GM20431 (cell line): Measurements from ENCODE around the gene PCSK5.
"Not testable (repeated sequence)": the region's sequence is repeated elsewhere in the genome, so short reads cannot be mapped to it uniquely, and the experiment has no call there.

Source experiments
- in situ Hi-C: fragments of 300-500 bp; cut with MseI, MboI; formaldehyde crosslinking; loops from one replicate; pipeline ENCODE4 v1.15.0; 2020; ENCODE audit warnings: low sequenced_read_pairs; ENCODE audit not compliant: unreplicated experiment

PCSK5 gene

DNA sequence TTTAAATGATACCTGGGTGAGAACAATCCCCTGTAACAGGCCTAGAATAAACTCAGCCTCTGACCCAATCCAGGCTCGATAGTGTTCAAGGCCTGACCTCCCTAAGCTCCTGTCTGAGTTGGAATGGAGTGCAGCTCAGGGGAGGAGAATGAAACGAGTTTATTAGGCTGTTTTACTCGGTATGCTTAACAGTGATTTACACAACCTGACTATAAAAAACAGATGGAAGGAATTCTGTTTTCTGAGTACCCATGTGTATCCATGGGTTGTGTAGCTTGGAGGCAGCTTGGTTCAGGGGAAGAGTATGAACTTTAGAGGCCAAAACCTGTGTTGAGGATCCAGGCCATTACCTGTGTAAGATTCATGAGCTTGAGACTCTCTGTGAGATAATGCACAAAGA, 67.8 kb downstream of the PCSK5 start:
- in situ Hi-C loops, result no loop called here

DNA sequence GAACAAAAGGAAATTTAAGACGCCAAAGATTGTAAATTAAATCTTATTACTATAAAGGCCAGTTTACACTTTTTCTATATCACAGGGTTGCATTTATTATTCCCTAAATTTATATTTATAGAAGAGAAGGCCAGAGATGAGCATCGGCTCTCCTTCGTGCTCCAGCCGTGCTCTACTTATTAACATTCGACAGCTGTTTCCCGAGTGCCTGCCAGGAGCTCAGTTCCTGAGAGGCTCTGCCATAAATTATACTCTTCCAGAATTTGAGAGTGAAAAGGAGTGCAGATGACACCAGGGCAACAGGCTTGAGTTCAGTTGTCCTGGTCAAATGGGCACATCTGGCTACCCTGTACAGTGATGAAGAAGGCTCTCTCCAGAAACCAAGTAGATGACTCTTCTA, 70.1 kb downstream of the PCSK5 start:
- in situ Hi-C loops, result no loop called here

DNA sequence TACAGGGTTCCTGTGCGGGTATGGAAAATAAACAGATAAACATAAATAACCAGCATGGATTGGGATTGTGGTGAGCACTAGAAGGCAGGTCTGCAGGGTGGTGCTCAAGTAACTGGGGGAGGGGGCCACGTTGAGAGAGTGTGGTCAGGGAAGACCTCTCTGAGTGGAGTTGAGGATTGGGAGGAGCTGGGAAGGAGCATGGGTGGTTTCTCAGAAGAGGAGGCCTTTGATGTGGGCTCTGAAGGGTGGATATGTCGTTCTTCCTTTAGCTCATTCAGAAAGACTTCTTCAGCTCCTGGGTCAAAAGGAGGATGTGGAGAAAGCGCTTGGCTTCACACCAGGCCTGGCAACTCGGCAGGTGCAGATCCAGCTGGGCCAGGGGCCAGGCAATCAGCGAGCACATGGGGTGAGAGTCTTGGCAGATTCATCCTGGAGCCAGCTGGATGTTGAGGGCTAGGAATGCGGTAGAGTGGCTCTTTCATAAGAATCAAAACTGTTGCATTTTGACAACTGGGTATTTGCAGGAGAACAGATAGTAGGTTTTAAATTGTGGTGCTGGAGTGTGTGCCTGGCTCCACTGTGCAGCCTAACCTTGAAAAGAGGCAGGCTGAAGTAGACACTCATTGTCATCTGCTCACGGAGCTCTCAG, 71.7 kb downstream of the PCSK5 start:
- in situ Hi-C loops, result no loop called here

DNA sequence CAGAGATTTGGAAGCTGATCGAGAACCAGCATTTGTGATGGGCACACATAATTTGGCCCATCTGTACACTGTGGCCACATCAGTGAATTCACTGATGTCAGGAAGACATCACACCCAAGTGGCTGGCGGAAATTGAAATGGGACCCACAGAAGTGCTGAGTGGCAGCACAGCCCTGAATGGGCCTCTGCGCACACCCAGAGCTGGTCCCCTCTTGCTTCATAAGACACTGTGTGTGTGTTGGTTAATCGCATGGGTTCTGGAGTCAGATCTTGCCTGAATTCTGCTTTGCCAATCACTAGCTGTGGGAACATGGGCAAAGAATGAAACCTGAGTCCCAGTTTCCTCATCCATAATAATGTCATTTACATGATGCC, 72.2 kb downstream of the PCSK5 start:
- in situ Hi-C loops, result no loop called here

DNA sequence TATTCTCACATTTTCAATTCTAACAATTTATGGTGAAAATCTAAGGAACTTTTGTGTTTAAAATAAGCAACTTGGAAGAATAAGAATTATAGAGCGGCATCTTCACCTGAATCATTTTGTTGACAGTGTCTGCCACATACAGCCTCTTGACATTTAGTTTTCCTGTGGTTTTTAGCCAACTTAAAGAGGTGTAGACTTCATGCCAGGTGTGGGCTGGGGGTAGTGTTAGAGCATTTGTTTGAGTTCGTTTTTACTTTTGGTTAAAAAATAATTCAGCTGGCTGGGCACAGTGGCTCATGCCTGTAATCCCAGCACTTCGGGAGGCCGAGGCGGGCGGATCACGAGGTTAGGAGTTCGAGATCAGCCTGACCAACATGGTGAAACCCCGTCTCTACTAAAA, 72.8 kb downstream of the PCSK5 start:
- in situ Hi-C loops, result not testable (repeated sequence)

DNA sequence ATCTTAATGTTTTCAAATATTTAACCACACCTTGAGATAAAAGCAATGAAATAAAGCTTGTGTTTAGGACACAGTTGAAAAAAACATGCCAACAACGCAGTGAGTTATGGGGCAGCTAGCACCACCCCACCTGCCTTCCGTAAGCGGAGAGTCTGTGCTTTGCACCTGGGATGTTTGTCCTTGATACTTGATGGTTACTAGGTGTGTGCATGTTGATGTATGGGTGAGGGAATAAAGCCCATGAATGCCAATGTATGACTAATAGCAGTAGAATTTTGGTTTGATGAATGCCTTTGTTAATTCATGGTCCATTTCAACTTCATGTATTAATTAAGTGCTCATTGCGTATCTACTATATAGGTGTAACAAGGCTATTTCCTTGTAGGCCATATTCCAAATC, 74.0 kb downstream of the PCSK5 start:
- in situ Hi-C loops, result no loop called here

DNA sequence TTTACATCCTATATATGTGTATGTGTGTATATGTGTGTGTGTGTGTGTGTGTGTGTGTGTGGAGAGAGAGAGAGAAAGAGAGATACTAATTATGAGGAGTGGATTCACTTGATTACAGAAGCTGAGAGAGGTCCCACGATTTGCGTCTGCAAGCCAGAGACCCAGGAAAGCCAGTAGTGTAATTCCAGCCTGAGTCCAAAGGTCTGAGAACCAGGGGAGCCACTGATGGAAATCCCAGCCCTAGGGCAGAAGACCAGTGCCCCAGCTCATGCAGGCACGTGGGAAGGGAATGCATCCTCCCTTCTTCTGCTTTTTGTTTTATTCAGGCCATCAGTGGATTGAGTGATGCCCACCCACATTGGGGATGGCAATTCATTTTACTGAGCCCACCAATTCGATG, 74.8 kb downstream of the PCSK5 start:
- in situ Hi-C loops, result no loop called here

DNA sequence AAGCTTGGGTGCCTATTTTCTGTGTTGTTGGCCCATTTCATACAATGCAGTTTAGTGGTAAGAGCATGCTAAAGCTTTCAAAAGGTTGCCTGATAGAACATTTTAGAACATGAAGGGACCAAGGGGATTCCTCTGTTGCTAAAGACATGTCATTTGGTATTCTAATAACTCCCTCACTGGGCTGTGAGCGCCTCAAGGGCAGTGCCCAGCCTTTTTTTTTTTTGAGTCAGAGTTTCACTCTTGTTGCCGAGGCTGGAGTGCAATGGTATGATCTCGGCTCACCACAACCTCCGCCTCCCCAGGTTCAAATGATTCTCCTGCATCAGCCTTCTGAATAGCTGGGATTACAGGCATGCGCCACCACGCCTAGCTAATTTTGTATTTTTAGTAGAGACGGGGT, 77.1 kb downstream of the PCSK5 start:
- in situ Hi-C loops, result no loop called here

DNA sequence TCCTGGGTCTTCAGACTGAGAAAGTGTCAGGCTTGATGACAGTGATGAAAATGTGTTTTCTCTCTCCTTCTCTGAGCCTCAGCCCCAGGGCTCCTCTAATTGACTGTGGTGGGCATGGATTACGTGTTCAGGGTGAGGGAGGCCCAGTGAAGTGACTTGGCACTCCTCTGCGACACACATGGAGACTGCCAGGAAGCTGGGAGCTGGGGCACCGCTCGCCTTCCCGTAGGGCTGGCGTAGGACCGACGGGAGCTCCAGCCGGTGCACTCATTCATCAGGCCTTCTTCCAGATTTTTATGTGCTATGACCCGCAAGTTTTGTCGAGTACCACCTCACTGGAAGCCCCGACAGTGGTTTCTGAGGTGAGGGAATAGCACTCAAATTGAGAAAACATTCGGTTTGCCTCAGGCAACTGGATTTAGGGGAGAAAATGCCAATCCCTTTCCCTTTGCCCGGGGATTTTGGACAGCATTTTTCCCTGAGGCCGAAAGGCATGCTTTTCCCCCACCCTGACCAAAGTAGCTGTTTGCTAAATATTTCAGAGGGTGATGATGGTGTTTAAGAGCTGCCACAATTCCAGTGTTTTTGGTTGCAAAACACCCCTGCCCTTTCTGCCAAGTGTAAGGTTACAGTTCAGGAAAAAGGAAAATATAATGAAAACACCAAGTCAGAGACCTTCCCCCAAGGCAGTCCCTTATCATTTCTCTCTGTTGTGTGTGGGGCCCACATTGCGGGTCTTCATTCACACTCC, 83.7 kb downstream of the PCSK5 start:
- in situ Hi-C loops, result no loop called here

DNA sequence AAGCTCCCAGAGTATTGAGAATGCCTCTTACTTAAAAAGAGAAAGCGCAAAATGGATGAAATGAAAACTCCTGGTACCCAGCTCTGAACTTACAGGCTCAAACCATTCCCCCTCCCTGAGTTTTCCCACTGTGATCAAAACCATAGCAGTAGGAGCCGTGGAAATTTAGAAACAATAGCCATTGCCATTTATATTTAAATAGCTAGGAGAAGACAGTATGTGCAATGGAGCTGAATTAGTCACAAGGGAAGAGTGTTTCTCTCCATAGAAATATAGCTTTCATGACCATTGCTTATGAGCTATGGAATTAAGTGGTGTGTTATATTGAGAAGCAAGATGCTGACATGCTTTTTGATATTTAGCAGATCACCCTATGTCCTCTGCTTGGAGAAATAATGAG, 84.6 kb downstream of the PCSK5 start:
- in situ Hi-C loops, result no loop called here

DNA sequence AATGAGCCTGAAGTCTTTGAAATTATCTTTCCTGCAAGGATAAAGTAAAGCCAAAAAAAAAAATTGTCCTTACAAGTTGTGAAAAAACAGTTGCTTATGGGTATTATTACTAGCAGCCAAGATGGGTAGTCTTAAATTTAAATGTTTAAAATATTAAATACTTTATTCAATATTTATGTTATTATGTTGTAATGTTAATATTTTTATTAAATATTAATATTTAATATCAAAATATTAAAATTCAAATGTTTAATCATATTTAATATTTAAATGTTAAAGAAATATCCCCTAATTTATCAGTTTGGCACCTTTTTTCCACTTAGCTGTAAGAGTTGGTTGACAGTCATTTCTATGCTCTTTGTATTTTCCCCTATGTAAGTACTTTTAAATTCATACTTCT, 86.1 kb downstream of the PCSK5 start:
- in situ Hi-C loops, result no loop called here

DNA sequence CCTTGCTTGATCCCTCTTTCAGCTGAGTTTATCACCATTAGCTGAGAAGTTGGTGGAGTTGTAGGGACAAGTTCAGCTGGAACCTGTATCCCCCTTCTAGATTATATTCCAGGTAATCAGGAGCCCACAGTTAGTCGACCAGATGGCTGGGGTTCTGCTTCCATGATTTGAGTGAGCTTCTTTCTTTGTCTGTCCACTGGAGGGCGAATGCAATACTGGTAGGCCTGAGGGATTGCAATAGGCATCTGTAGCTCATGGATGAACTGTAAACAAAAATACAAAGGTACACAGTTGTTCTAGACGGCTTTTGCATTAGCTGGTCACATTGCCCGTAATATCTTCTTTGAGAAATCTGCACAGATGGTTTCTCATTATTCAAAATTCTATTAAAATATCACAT, 88.9 kb downstream of the PCSK5 start:
- in situ Hi-C loops, result no loop called here

DNA sequence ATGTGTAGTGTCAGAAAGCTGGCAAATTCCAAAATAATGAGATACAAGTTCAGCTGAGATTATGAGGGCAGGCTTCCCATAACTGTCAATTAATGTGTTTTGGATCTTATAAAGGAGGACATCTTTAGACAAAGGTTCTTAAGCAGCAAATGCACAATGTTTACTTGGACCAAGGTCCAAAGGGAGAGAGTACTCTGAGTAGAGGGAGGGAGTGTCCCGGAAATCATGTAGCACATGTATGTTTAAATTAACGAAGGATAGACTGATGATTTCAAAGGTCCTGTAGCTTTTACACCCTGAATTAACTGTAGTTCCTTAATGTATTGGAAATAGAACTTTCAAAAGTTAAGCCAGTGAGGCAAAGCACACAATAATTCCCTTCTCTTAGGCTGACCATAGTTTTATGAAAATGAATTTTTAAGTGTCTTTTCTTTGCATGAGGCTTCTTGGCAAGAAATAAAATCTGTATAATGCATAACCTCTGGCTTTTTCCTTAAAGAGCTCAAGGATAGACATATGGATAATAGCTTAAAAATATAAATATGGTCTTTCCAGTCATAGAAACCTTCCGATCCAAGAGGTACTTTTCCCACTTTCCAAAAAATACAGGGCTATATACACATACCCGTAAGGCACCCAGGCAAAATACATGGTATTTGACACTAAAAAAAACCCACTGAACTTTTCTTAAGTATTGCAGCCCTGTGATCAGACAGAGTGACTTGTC, 93.0 kb downstream of the PCSK5 start:
- in situ Hi-C loops, result no loop called here

DNA sequence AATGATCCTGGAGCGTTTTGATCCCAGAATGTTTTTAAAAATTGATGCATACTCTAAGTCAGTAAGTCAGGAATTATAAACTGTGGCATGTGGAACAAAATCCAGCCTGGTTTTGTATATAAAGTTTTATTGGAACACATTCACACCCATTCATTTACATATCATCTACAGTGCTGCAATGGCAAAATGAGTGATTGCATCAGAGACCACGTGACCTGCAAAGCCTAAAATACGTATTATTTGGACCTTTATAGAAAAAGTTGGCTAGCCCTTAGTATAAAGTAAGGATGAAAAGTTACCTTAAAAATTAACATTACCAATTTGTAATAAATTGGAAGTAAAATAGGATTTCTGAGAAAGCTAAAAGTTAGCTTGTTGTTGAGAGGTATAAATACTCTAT, 95.0 kb downstream of the PCSK5 start:
- in situ Hi-C loops, result no loop called here

DNA sequence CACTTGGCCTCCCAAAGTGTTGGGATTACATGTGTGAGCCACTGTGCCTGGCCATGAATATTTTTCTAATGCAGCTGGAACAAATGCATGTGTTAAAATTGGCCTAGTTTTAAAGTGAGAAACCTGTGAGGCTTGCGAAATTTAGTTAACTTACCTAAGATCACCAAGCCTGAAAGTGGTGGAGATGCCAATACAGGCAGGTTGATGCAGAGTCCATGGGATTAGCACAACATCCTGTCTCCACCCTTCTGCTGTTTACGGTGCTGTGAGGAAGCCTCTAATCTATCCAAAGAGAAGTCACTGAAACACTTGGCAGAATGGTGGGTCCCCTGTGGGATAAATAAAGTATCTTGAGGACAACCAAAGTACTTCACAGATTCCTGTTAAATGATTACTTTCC, 98.2 kb downstream of the PCSK5 start:
- in situ Hi-C loops, result no loop called here

DNA sequence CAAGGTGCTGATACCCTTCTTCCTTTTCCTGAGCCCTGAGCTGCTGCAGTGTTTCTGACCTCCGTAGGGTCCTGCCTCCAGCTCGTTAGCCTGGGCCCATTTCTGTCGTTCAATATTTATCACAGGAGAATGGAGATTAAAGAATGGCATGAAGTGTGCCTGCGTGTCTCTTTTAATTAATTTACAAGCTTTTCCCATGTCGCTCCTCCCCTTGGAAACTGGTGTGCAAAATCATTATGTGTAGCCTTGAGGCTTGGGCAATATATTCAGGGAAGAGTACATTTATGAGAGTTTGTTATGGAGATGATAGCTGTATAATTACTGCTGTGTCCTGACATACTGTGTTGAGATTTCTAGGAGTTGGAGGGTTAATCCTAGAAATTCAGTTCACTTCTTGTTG, 99.7 kb downstream of the PCSK5 start:
- in situ Hi-C loops, result no loop called here

DNA sequence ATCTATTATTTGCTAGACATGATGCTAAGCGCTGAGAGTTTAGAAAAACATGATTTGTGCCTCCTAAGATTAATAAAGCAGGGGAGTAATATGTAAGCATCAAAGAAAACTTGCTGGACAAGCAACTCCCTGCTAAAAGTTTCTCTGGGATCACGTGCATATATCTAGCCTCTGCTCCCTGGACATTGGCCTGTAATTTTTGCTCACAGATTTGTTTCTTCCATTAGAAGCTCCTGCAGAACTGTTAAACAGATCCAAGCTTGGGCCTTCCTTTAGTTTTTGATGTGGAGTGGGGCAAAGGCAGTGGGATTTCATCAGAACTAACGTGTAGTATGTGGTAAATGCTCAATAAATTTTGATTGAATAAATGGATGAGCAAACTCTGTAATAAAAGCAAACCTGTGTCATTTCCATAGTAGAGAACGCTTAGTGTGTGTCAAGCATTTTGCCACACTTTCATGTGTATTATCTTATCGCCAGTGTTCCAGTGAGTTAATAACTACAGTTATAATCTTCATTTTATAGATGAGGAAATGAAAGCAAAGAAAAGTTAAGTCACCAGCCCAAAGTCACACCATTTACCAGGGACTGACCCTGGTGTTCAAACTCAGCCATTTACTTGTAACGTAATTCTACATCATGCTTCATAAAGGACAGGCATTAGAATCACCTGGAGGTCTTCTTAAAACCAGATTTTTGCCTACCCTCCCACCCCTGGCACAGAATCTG, 100.3 kb downstream of the PCSK5 start:
- in situ Hi-C loops, result no loop called here

DNA sequence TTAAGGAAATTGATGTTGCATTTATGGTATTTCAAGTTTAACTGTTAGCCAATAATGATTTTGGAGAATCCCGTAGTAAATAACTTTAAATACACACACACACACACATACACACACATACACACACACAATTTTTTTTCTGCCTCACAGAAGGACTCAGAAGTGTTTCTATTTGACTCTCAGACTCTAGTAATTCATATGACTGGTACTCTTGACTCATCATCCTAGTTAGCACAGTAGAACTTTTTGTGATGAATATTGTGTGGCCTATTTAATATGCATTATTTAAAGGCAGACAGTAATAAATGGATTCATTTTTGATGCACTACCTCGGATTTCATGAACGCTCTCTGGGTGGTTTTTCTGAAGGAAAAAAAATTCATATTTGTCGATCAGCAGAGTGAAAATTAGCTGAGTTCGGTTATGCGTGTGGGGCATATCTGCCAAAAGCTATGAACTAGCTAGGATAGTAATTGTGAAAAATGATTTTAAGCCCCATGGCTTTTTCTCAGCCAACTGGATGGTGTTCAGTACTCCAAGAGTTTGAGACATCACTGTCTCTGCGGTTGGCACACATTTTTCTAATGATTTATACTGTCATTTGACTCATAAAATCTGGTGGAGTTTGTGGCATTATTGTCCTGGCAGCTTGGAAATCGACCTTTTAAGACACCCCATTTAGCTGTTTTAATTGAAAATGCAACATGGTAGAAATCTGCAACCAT, 102.2 kb downstream of the PCSK5 start:
- in situ Hi-C loops, result no loop called here

DNA sequence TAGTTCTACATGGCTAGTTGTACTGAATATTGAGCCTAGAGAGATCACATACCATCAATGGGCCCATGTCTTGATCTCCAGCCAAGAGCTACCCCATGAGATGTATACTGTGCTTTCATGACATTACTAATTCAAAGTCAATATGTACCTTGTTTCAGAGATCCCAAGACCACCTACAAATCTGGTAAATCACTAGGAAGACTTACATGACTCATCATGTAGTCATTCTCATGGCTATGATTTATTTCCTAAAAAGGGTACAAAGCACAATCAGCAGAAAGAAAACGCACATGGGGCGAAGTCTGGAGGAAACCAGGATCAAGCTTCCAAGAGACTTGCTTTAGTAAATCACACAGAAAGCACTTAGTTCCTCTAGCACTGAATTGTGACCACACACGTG, 103.0 kb downstream of the PCSK5 start:
- in situ Hi-C loops, result no loop called here

DNA sequence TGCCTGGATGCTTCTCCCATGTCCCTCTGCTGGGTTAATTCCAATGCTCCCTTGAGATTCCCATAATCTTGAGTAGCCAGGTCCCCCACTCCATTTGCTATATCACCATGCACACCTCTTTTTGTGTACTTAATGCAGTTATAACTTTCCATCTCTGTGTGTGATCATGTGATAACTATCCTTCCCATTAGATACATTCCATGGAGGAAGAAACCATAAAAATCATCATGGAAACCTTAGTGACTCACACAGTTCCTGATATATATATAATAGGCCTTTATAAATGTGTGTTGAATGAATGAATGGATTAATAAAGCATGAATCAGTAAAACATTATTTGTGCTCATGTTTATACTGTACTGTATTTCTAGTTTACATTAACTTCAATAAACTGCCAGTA, 104.6 kb downstream of the PCSK5 start:
- in situ Hi-C loops, result no loop called here
